ENCODE measurements around the gene C6orf89.

GRCh38 chr6:36844232-36845170 is 41.3 kb upstream of the C6orf89 start:
- TF ChIP-seq CTCF (IDR thresholded peaks at IDR 0.05) (no peak), POLR2A (IDR thresholded peaks at IDR 0.05) (no peak)

Data from thyroid gland (tissue), 4 donors.